ENCODE results near the gene OR4C6.
A peak's percentile ranks its signal among the peaks of the same experiment; 100 is the strongest.

The OR4C6 gene

GRCh38 chr11:55658608-55659007 lies 3.4 kb upstream of the OR4C6 start:
- no peak for TF ChIP-seq CTCF (IDR thresholded peaks at IDR 0.05; ENCODE audit: insufficient read depth, missing control alignments)
- DNase-seq (ENCODE audit: insufficient read length, low spot score) (no peak), FAIRE-seq (no peak)

GRCh38 chr11:55669376-55669775 lies 7.4 kb downstream of the OR4C6 start:
- TF ChIP-seq CTCF (IDR thresholded peaks at IDR 0.05; ENCODE audit: insufficient read depth, missing control alignments) = no peak
- FAIRE-seq = no peak

DNA sequence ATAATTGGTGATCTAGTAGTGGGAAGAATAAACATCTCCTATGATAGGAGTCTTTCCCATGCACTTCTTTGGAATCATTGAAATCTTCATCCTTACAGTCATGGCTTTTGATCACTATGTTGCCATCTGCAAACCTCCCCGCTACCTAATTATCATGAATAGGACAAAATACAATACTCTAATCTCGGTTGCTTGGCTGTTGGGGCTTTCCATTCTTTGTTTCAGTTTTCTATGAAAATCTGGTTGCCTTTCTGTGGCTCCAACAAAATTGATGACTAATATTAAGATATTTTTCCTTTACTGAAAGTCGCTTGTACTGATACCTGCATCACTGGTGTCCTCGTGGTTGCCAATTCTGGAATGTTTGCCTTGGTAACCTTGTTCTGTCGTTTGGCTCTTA lies 11.9 kb downstream of the OR4C6 start:
- DNase-seq (ENCODE audit: insufficient read length, low spot score) = no peak
- FAIRE-seq = no peak
- TF ChIP-seq CTCF (IDR thresholded peaks at IDR 0.05; ENCODE audit: insufficient read depth, missing control alignments) = no peak

More at GRCh38 chr11:55669376-55669775, 7.4 kb downstream of the OR4C6 start:
- no peak for DNase-seq (ENCODE audit: insufficient read length, low spot score)

- FAIRE-seq (no peak), DNase-seq (ENCODE audit: insufficient read length, low spot score) (no peak)
- no peak for TF ChIP-seq CTCF (IDR thresholded peaks at IDR 0.05; ENCODE audit: insufficient read depth, missing control alignments)
Observed at GRCh38 chr11:55697817-55698216, 35.8 kb downstream of the OR4C6 start.

DNA sequence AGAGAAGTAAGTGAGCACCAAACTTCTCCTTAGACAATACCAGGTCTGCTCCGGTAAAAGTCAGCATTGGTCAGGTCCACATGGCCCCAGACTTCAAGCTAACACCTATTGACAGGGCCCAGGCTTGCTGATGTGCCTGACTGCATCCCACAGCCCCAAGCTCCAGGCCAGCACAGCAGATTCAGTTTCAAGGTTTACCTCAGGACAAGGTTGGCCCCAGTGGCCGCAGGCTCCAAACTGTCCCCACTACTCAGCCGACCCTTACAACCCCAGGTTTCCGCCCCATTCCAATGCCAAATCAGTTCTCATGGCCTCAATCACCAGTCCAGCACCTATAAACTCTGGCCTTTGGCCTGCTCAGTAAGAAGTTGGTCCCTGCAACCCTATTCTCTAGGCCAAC lies 39.4 kb downstream of the OR4C6 start:
- FAIRE-seq = no peak
- no peak for DNase-seq (ENCODE audit: insufficient read length, low spot score)

DNA sequence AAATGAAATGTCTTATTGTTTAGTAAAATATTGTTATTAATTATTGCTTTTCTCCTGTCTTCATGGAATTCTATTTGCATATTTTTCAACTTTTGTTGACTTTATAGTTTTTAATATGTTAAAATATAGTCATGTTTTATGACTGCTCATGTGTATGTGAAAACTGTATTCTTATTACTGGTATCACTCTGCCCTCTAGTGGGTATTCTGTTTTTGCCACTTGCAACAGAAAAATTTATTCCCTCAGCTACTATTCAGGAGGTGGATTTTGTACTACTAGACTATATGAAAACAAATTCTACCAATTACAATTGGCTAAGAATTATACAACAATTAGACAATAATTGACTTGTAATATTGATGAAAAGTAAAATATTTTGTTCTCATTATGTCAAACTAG lies 45.0 kb downstream of the OR4C6 start:
- DNase-seq (ENCODE audit: insufficient read length, low spot score) (no peak), FAIRE-seq (no peak)
- peak; percentile 57 for TF ChIP-seq CTCF (IDR thresholded peaks at IDR 0.05; ENCODE audit: insufficient read depth, missing control alignments)

More for the DNA sequence above, 39.4 kb downstream of the OR4C6 start:
- TF ChIP-seq CTCF (IDR thresholded peaks at IDR 0.05; ENCODE audit: insufficient read depth, missing control alignments) = no peak

GRCh38 chr11:55714982-55715888 lies 53.2 kb downstream of the OR4C6 start:
- no peak for FAIRE-seq
- DNase-seq (ENCODE audit: insufficient read length, low spot score) = no peak
- TF ChIP-seq CTCF (IDR thresholded peaks at IDR 0.05; ENCODE audit: insufficient read depth, missing control alignments) = peak; percentile 20

Measured in D721Med (cell line).